ENCODE results near the gene MEIOSIN. TPM values are rescaled to one million over a fixed set of nuclear protein-coding genes. Genes with fewer than 3 reads are reported as not detected.

MEIOSIN gene
- 0.06 to 0.10 TPM (median 0.08 TPM) in 3 of 5 replicates, not detected in the others for total RNA-seq (2022; extraction: Qiagen RNA extraction; ENCODE audit: low read depth)

GRCh38 chr19:45733160-45733810, at the start of gene MEIOSIN:
TSS of gene MEIOSIN (plus strand) at chr19:45733439. CDS start at chr19:45735377, 1,938 bp downstream.

DNA sequence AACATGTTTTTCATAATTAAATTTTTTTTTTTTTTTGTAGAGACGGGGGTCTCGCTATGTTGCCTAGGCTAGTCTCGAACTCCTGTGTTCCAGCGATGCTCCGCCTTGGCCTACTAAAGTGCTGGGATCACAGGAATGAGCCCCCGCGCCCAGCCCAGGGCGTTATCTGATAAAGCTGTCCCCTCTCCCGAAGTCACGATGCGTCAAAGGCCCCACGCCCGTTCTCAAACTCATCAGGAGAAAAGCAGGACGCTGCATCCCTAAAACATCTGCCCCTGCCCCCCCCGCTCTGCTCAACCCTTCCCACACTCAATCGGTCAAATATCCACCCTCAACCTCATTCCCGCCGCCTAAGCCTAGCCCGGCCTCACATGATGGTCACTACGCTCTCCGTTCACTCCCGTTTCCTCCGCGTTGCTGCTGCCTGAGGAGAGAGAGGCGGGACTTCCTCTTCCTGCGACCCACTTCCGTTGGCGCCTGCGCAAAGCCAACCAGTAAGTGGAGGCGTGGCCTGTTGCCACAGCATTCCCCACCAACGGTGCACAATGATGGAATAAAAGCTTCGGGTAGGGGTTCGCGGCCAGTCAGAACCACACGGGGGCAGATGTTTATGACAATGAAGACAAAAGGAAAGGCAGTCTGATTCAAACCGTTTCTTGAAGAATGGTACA, 41.6 kb upstream of the MEIOSIN start, which contains the start of gene SNRPD2:
Gene SNRPD2, minus strand, starts transcription at position 438 of the 671 bp plus-strand sequence. Its CDS starts 65 bp downstream, at position 373.

GRCh38 chr19:45692187-45693105, 40.8 kb upstream of the MEIOSIN start, which contains the start of gene QPCTL:
TSS of gene QPCTL (plus strand) at chr19:45692666. CDS start at chr19:45692704, 38 bp downstream.

GRCh38 chr19:45730368-45731288, 2.6 kb upstream of the MEIOSIN start, which contains the start of gene FBXO46:
TSS of gene FBXO46 (minus strand) at chr19:45730896. CDS start at chr19:45713495, 17,401 bp downstream.

DNA sequence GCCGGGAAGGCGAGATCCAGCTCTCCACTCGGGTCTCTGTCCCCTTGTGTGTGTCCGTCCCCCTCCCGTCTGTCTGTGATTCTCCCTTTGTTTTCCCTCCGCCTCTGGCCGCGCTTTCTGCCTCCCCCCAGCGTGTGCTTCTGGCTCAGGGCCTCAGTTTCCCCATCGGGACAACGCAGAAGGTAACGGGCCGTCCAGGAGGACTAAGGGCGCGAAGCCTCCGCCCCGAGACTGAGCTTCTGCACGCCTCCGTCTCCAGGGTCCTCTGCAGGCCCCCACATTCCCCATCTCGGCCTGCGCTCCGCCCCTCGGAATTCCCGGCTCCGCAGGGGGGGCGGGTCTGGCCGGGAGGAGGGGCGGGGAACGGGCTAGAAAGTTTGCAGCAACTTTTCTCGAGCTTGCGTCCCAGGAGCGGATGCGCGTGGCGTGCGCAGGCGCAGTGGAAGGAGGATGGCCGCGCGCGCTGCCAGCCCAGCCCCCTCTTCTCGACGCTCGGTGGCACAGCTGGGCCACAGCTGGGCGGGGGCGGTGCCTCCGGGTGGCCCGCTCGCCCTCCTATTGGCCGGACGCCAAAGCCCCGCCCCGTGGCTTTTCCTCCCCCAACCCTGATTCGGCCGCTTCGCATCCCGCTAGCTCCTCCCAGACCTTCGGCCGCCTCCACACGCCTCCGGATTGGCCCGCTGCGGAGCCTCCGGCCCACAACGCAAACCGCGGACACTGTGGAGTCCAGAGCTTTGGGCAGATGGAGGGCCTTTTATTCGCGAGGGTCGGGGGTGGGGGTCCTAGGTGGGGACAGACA, 35.9 kb downstream of the MEIOSIN start, which contains the start of gene SIX5:
Gene SIX5, minus strand, starts transcription at position 269 of the 799 bp plus-strand sequence. CDS start 408 bp downstream, outside the sequence.

DNA sequence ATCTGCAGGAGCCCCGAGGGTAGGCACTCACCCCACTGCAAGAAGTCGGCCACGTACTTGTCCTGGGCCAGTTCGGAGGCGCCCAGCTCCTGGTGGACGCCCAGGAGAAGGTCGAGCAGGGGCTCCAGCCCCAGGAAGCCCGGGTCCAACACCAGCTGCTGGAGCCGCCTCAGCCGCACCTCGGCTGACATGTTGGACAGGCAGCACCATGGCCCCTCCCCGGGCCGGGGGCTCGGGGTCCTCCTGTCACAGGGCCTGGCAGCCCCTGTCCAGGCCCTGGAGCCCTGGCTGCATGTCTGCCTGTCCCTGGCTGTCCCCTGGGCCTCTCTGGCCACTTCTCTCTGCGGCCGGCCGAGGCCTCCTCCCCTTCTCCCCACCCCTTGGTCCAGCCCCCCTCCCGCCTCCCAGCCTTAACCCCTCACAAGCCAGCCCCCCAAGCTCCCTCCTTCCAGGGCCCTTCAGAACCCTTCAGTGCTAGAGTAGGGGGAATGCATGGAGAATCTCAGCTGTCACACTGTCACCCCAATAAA, 49.0 kb downstream of the MEIOSIN start, which contains the start of gene DMPK:
Gene DMPK, minus strand, starts transcription at position 329 of the 530 bp plus-strand sequence. Its CDS starts 138 bp downstream, at position 191.

DNA sequence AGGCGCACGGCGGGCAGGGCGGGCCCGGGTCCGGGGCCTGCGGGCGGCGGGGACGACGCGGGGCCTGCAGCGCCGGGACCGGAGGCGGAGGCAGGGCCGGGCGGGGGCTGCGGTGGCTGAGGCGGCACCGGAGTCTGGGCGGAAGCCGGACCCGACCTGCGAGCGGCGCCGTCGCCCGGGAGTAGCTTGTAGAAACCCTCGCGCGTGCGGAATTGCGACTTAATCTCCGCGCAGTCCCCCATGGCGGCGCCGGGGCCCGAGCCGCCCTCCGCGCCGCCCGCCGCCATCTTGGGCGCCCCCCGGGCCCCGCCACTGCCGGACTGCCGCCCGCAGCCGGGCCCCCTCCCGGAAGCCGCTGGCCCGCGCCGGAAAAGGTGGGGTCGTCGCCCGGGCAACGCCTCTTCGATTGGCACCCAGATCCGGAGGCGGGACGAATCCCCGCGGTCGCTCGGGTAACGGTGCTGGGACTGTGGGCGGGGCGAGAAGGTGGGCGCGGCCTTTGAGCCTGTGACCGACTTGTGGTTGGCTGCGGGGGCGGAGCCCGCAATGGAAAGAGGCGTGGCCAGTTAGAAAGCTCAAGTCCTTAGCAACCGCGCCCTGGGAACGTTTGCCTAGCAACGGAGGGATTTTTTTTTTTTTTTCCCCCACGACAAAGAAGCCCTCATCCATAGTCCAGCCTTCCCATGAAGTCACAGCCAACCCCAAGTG, 59.4 kb downstream of the MEIOSIN start, which contains the start of gene DMWD:
Gene DMWD, minus strand, starts transcription at position 376 of the 708 bp plus-strand sequence. Its CDS starts 89 bp downstream, at position 287.

Other genes starting within 250 kb of the MEIOSIN start
- 8.8 to 12.4 TPM (median 9.7 TPM) in 5 replicates for gene RTN2, start 236.4 kb upstream of the MEIOSIN start, total RNA-seq (2022; extraction: Qiagen RNA extraction; ENCODE audit: low read depth)
- 6.2 to 8.0 TPM (median 7.0 TPM) in 5 replicates for gene PPM1N, start 235.0 kb upstream of the MEIOSIN start, total RNA-seq (2022; extraction: Qiagen RNA extraction; ENCODE audit: low read depth)
- 110 to 143 TPM (median 134 TPM) in 5 replicates for gene VASP, start 226.0 kb upstream of the MEIOSIN start, total RNA-seq (2022; extraction: Qiagen RNA extraction; ENCODE audit: low read depth)
- 11.8 to 17.6 TPM (median 14.7 TPM) in 5 replicates for gene OPA3, start 148.6 kb upstream of the MEIOSIN start, total RNA-seq (2022; extraction: Qiagen RNA extraction; ENCODE audit: low read depth)
- 0.07 to 0.21 TPM (median 0.14 TPM) in 4 of 5 replicates, not detected in the other for gene GPR4, start 131.2 kb upstream of the MEIOSIN start, total RNA-seq (2022; extraction: Qiagen RNA extraction; ENCODE audit: low read depth)
- 20.3 to 23.8 TPM (median 21.3 TPM) in 5 replicates for gene EML2, start 94.0 kb upstream of the MEIOSIN start, total RNA-seq (2022; extraction: Qiagen RNA extraction; ENCODE audit: low read depth)
- 2.3 to 3.8 TPM (median 2.6 TPM) in 5 replicates for gene GIPR, start 65.2 kb upstream of the MEIOSIN start, total RNA-seq (2022; extraction: Qiagen RNA extraction; ENCODE audit: low read depth)
- 773 to 1,010 TPM (median 799 TPM) in 5 replicates for gene SNRPD2, start 41.5 kb upstream of the MEIOSIN start, total RNA-seq (2022; extraction: Qiagen RNA extraction; ENCODE audit: low read depth)
- gene QPCTL, start 40.8 kb upstream of the MEIOSIN start, total RNA-seq (2022; extraction: Qiagen RNA extraction; ENCODE audit: low read depth), result 6.9 to 10.7 TPM (median 9.5 TPM) in 5 replicates
- 7.2 to 12.3 TPM (median 9.9 TPM) in 5 replicates for gene FBXO46, start 2.5 kb upstream of the MEIOSIN start, total RNA-seq (2022; extraction: Qiagen RNA extraction; ENCODE audit: low read depth)
- 19.1 to 34.9 TPM (median 27.8 TPM) in 5 replicates for gene SIX5, start 35.8 kb downstream of the MEIOSIN start, total RNA-seq (2022; extraction: Qiagen RNA extraction; ENCODE audit: low read depth)
- gene DMPK, start 49.1 kb downstream of the MEIOSIN start, total RNA-seq (2022; extraction: Qiagen RNA extraction; ENCODE audit: low read depth), result 34.3 to 53.0 TPM (median 48.1 TPM) in 5 replicates
- 21.9 to 41.9 TPM (median 34.3 TPM) in 5 replicates for gene DMWD, start 59.4 kb downstream of the MEIOSIN start, total RNA-seq (2022; extraction: Qiagen RNA extraction; ENCODE audit: low read depth)
- gene RSPH6A, start 81.9 kb downstream of the MEIOSIN start, total RNA-seq (2022; extraction: Qiagen RNA extraction; ENCODE audit: low read depth), result 0.03 TPM in 1 of 5 replicates, not detected in the others
- 54.6 to 80.7 TPM (median 76.2 TPM) in 5 replicates for gene SYMPK, start 129.7 kb downstream of the MEIOSIN start, total RNA-seq (2022; extraction: Qiagen RNA extraction; ENCODE audit: low read depth)
- gene FOXA3, start 130.9 kb downstream of the MEIOSIN start, total RNA-seq (2022; extraction: Qiagen RNA extraction; ENCODE audit: low read depth), result 0.58 to 1.1 TPM (median 0.81 TPM) in 5 replicates
- gene IRF2BP1, start 152.7 kb downstream of the MEIOSIN start, total RNA-seq (2022; extraction: Qiagen RNA extraction; ENCODE audit: low read depth), result 21.6 to 38.9 TPM (median 35.1 TPM) in 5 replicates
- 5.9 to 11.3 TPM (median 9.3 TPM) in 5 replicates for gene MYPOP, start 169.2 kb downstream of the MEIOSIN start, total RNA-seq (2022; extraction: Qiagen RNA extraction; ENCODE audit: low read depth)
- not detected in 5 replicates for gene NANOS2, start 181.3 kb downstream of the MEIOSIN start, total RNA-seq (2022; extraction: Qiagen RNA extraction; ENCODE audit: low read depth)
- 0.08 to 0.19 TPM (median 0.11 TPM) in 5 replicates for gene NOVA2, start 240.4 kb downstream of the MEIOSIN start, total RNA-seq (2022; extraction: Qiagen RNA extraction; ENCODE audit: low read depth)

All from A549 treated with RU486 at 1 μM for 4 hours (cell line).